Neutrophil (primary cell): ENCODE results near the gene KCNRG.

Experiments used
- H3K27ac ChIP-seq: fragments of 200-600 bp; sonication (generic); 2 replicates; pipeline ENCODE4 v1.5.1; 2016; ENCODE audit warnings: mild to moderate bottlenecking, moderate library complexity
- H3K27me3 ChIP-seq: fragments of 200-600 bp; sonication (generic); 2 replicates; pipeline ENCODE4 v1.6.0; 2016; ENCODE audit warnings: mild to moderate bottlenecking
- H3K36me3 ChIP-seq: fragments of 200-600 bp; sonication (generic); 2 replicates; pipeline ENCODE4 v1.5.1; 2017
- H3K4me1 ChIP-seq, 2 experiments: fragments of 200-600 bp in 1 of 2; sonication (generic) in 1 of 2; 1 replicate in 1 of 2; 2 replicates in 1 of 2; pipeline versions ENCODE4 v1.5.1 to v1.6.1; 2013 to 2016; ENCODE audit warnings: low read depth in 1 of 2, low read length in 1 of 2, mild to moderate bottlenecking in 1 of 2, moderate library complexity in 1 of 2; ENCODE audit not compliant: control insufficient read depth in 1 of 2, insufficient read depth in 1 of 2
- H3K4me3 ChIP-seq, 2 experiments: fragments of 200-600 bp in 1 of 2; sonication (generic) in 1 of 2; 1 replicate in 1 of 2; 2 replicates in 1 of 2; pipeline ENCODE4 v1.5.1; 2013 to 2016; ENCODE audit warnings: low read depth in 1 of 2, low read length in 1 of 2, mild to moderate bottlenecking in 1 of 2, moderate library complexity in 1 of 2
- H3K9me3 ChIP-seq: fragments of 200-600 bp; sonication (generic); 2 replicates; pipeline ENCODE4 v1.5.1; 2016
- CTCF ChIP-seq: fragments of 200-600 bp; sonication (generic); IDR thresholded peaks from 2 replicates; pipeline ENCODE4 v1.5.1; 2016; ENCODE audit warnings: antibody characterized with exemption

KCNRG gene

GRCh38 chr13:50014386-50014785 lies 858 bp upstream of the KCNRG start:
- H3K36me3 ChIP-seq = peaks cover 54% of the 10 kb centered on the region
- H3K27ac ChIP-seq = no peak overlapping the region
- TF ChIP-seq CTCF = no peak

GRCh38 chr13:50015750-50016149 lies 506 bp downstream of the KCNRG start:
- Histone ChIP-seq H3K4me1 (no peaks in the 10 kb centered on the region), H3K27me3 (no peaks in the 10 kb centered on the region), H3K9me3 (no peaks in the 10 kb centered on the region), H3K27ac (no peak overlapping the region), H3K36me3 (peaks cover 60% of the 10 kb centered on the region), H3K4me3 (no peak overlapping the region)
- no peak for TF ChIP-seq CTCF

More at GRCh38 chr13:50014386-50014785, 858 bp upstream of the KCNRG start:
- Histone ChIP-seq H3K4me1 (no peaks in the 10 kb centered on the region), H3K4me3 (no peak overlapping the region), H3K9me3 (no peaks in the 10 kb centered on the region), H3K27me3 (no peaks in the 10 kb centered on the region)

- no peak overlapping the region for H3K27ac ChIP-seq
These were observed 1.2 kb downstream of the KCNRG start for GRCh38 chr13:50016444-50016843.

GRCh38 chr13:50017819-50018218 lies 2.6 kb downstream of the KCNRG start:
- no peak for TF ChIP-seq CTCF
- Histone ChIP-seq H3K27ac (no peak overlapping the region), H3K4me3 (no peak overlapping the region), H3K9me3 (no peaks in the 10 kb centered on the region), H3K27me3 (no peaks in the 10 kb centered on the region), H3K36me3 (peaks cover 50% of the 10 kb centered on the region), H3K4me1 (peaks cover 7 to 10% of the 10 kb centered on the region in 2 experiments)

More at GRCh38 chr13:50016444-50016843, 1.2 kb downstream of the KCNRG start:
- no peak for TF ChIP-seq CTCF
- H3K4me1 ChIP-seq = no peaks in the 10 kb centered on the region
- H3K27me3 ChIP-seq = no peaks in the 10 kb centered on the region
- peaks cover 60% of the 10 kb centered on the region for H3K36me3 ChIP-seq
- no peaks in the 10 kb centered on the region for H3K9me3 ChIP-seq
- H3K4me3 ChIP-seq = no peak overlapping the region

GRCh38 chr13:50025436-50025835 lies 10.2 kb downstream of the KCNRG start:
- H3K9me3 ChIP-seq = no peaks in the 10 kb centered on the region
- TF ChIP-seq CTCF = no peak
- peaks cover 52% of the 10 kb centered on the region for H3K36me3 ChIP-seq
- peaks cover 7 to 10% of the 10 kb centered on the region in 2 experiments for H3K4me1 ChIP-seq
- no peak overlapping the region for H3K4me3 ChIP-seq
- H3K27ac ChIP-seq = peak overlapping the region; percentile 14
- no peaks in the 10 kb centered on the region for H3K27me3 ChIP-seq
